CD14-positive monocyte (primary cell): ENCODE data around the gene CEACAM1. TPM values are rescaled to one million over a fixed set of nuclear protein-coding genes. Genes with fewer than 3 reads are reported as not detected.

Experiments
- DNase-seq, 3 donors: peaks; one replicate each; pipeline ENCODE4 v3.0.0-alpha.2; 2011 to 2022
- H2AFZ ChIP-seq: 2 replicates; pipeline ENCODE4 v1.6.0; 2012; ENCODE audit warnings: mild to moderate bottlenecking, low read depth, low read length, inconsistent platforms; ENCODE audit not compliant: insufficient read depth, poor library complexity, severe bottlenecking
- H3K27ac ChIP-seq, 2 donors: 1 replicate in 1 of 2; 2 replicates in 1 of 2; pipeline ENCODE4 v1.5.1; 2012 to 2013; ENCODE audit warnings: low read length in 2 of 2, control low read depth in 1 of 2, inconsistent platforms in 1 of 2, low read depth in 1 of 2, mild to moderate bottlenecking in 1 of 2
- H3K27me3 ChIP-seq, 2 donors: one replicate each; pipeline versions ENCODE4 v1.6.0 to v1.6.1; 2011 to 2013; ENCODE audit warnings: low read length in 2 of 2; ENCODE audit not compliant: control insufficient read depth in 2 of 2, insufficient read depth in 2 of 2
- H3K36me3 ChIP-seq, 2 donors: replicated peaks in 1 of 2; 1 replicate in 1 of 2; 2 replicates in 1 of 2; pipeline versions ENCODE4 v1.5.1 to v1.6.1; 2012 to 2013; ENCODE audit warnings: low read length in 2 of 2, control low read depth in 1 of 2, inconsistent platforms in 1 of 2, mild to moderate bottlenecking in 1 of 2; ENCODE audit not compliant: insufficient read depth in 2 of 2, control insufficient read depth in 1 of 2
- H3K4me1 ChIP-seq, 2 donors: 1 replicate in 1 of 2; 2 replicates in 1 of 2; pipeline versions ENCODE4 v1.5.1 to v1.6.1; 2012 to 2013; ENCODE audit warnings: low read length in 2 of 2, control low read depth in 1 of 2, inconsistent platforms in 1 of 2, mild to moderate bottlenecking in 1 of 2, moderate library complexity in 1 of 2; ENCODE audit not compliant: insufficient read depth in 2 of 2, control insufficient read depth in 1 of 2
- H3K4me2 ChIP-seq: replicated peaks from 2 replicates; pipeline ENCODE3; 2012; ENCODE audit warnings: low read length, moderate library complexity, mild to moderate bottlenecking; ENCODE audit not compliant: poor library complexity, severe bottlenecking; ENCODE audit errors: extremely low read depth
- H3K4me3 ChIP-seq, 3 experiments: fragments of 200-600 bp in 1 of 3; sonication (generic) in 1 of 3; replicated peaks in 1 of 3; 1 replicate in 2 of 3; 2 replicates in 1 of 3; pipeline ENCODE4 v1.5.1; 2011 to 2013; ENCODE audit warnings: low read length in 3 of 3, mild to moderate bottlenecking in 3 of 3, control low read depth in 2 of 3, low read depth in 2 of 3, inconsistent platforms in 1 of 3, moderate library complexity in 1 of 3
- H3K79me2 ChIP-seq: 2 replicates; pipeline ENCODE4 v1.6.0; 2012; ENCODE audit warnings: mild to moderate bottlenecking, control low read depth, inconsistent platforms, low read length, moderate library complexity; ENCODE audit not compliant: insufficient read depth
- H3K9ac ChIP-seq: 2 replicates; pipeline ENCODE4 v1.6.0; 2017; ENCODE audit warnings: low read length, mild to moderate bottlenecking; ENCODE audit not compliant: insufficient read depth, poor library complexity, severe bottlenecking
- H3K9me3 ChIP-seq, 2 donors: replicated peaks in 1 of 2; 1 replicate in 1 of 2; 2 replicates in 1 of 2; pipeline versions ENCODE4 v1.5.1 to v1.6.1; 2012 to 2013; ENCODE audit warnings: low read length in 2 of 2, control low read depth in 1 of 2; ENCODE audit not compliant: control insufficient read depth in 1 of 2, insufficient read depth in 1 of 2
- H4K20me1 ChIP-seq: 2 replicates; pipeline ENCODE4 v1.6.0; 2012; ENCODE audit warnings: mild to moderate bottlenecking, low read length, control low read depth, moderate library complexity; ENCODE audit not compliant: insufficient read depth
- H3K27ac Mint-ChIP-seq, 7 donors: one replicate each; pipeline ENCODE4 v1.8.0; 2020; ENCODE audit warnings: mild to moderate bottlenecking in 7 of 7, mixed read lengths in 7 of 7, moderate library complexity in 6 of 7, inconsistent platforms in 2 of 7
- H3K27me3 Mint-ChIP-seq, 3 donors: one replicate each; pipeline ENCODE4 v1.8.0; 2021 to 2022; ENCODE audit warnings: low read depth in 3 of 3, mild to moderate bottlenecking in 3 of 3, mixed read lengths in 3 of 3, moderate library complexity in 3 of 3, inconsistent platforms in 1 of 3
- H3K36me3 Mint-ChIP-seq, 2 donors: one replicate each; pipeline ENCODE4 v1.8.0; 2020; ENCODE audit warnings: mixed read lengths in 2 of 2, inconsistent platforms in 1 of 2, mild to moderate bottlenecking in 1 of 2
- H3K4me1 Mint-ChIP-seq: one replicate; pipeline ENCODE4 v1.8.0; 2020; ENCODE audit warnings: mild to moderate bottlenecking, mixed read lengths
- H3K4me3 Mint-ChIP-seq, 2 donors: one replicate each; pipeline ENCODE4 v1.8.0; 2020; ENCODE audit warnings: mild to moderate bottlenecking in 2 of 2, mixed read lengths in 2 of 2, moderate library complexity in 1 of 2
- H3K9me3 Mint-ChIP-seq, 7 donors: one replicate each; pipeline ENCODE4 v1.8.0; 2020 to 2022; ENCODE audit warnings: mixed read lengths in 7 of 7, mild to moderate bottlenecking in 6 of 7, moderate library complexity in 6 of 7, inconsistent platforms in 2 of 7
- CTCF ChIP-seq: fragments of 200-600 bp; IDR thresholded peaks from one replicate; pipeline ENCODE4 v1.8.0; 2022; ENCODE audit warnings: antibody characterized with exemption, mild to moderate bottlenecking
- WGBS: methylation state at CpG from one replicate; pipeline ENCODE4 v1.1.5; 2013; ENCODE audit warnings: missing lambda C conversion rate; ENCODE audit not compliant: insufficient coverage; 5-methylcytosine and 5-hydroxymethylcytosine counted together
- intact Hi-C, 2 donors: fragments of 100-400 bp; cut with micrococcal nuclease; formaldehyde crosslinking; loops; one replicate each; pipeline versions ENCODE4 v1.15.0 to v1.15.1; 2023
- polyA plus RNA-seq, 3 donors: library from polyadenylated mRNA; depleted of rRNA in 1 of 3; unstranded in 2 of 3; stranded (reverse) in 1 of 3; fragments of 300-500 nt in 2 of 3; fragments of >200 nt in 1 of 3; fragmentation: Illumina TruSeq in 2 of 3; gene quantifications; 1 replicate in 2 of 3; 2 replicates in 1 of 3; pipeline ENCODE4 v1.2.3, GENCODE V29; 2012 to 2021

The CEACAM1 gene
- polyA plus RNA-seq, 3 donors: 0.09 to 0.40 (median 0.22) TPM

- Histone ChIP-seq H4K20me1 (peaks cover 4% of the 10 kb centered on the region), H3K9ac (no peak overlapping the region), H3K9me3 (peaks cover 25% of the 10 kb centered on the region in 2 donors), H3K4me3 (peak overlapping the region in 1 of 3 experiments; percentile 58), H3K36me3 (no peaks in the 10 kb centered on the region), H3K27me3 (peaks cover 12 to 39% of the 10 kb centered on the region in 2 donors), H3K27ac (no peak overlapping the region), H2AFZ (no peak overlapping the region), H3K4me2 (peak overlapping the region; percentile 73), H3K79me2 (no peaks in the 10 kb centered on the region), H3K4me1 (peaks cover 44 to 46% of the 10 kb centered on the region in 2 donors)
- Mint-ChIP-seq H3K36me3 (peaks cover 10 to 12% of the 10 kb centered on the region in 2 donors), H3K4me1 (peaks cover 49% of the 10 kb centered on the region), H3K27ac (peak overlapping the region in 2 of 7 donors; percentile 33 to 66), H3K4me3 (peak overlapping the region in 1 of 2 donors; percentile 84), H3K9me3 (peaks cover 19 to 41% (median 35%) of the 10 kb centered on the region in 7 donors), H3K27me3 (peaks cover 52 to 84% (median 75%) of the 10 kb centered on the region in 3 donors)
- WGBS: 100% methylated on average over 3 of the region's 3 CpGs
- intact Hi-C loops: no loop called here
- TF ChIP-seq CTCF: no peak
- no peak for DNase-seq
These were observed 25.8 kb upstream of the CEACAM1 start for GRCh38 chr19:42554046-42554575.

GRCh38 chr19:42553292-42554045 lies 25.2 kb upstream of the CEACAM1 start:
- H3K36me3 Mint-ChIP-seq: peaks cover 11 to 12% of the 10 kb centered on the region in 2 donors
- Histone ChIP-seq H3K4me3 (peak overlapping the region in 1 of 3 experiments; percentile 58), H3K9ac (no peak overlapping the region), H3K27me3 (peaks cover 12 to 40% of the 10 kb centered on the region in 2 donors), H3K36me3 (no peaks in the 10 kb centered on the region), H2AFZ (no peak overlapping the region), H3K4me2 (peak overlapping the region; percentile 73), H4K20me1 (peaks cover 4% of the 10 kb centered on the region), H3K4me1 (peaks cover 44 to 46% of the 10 kb centered on the region in 2 donors), H3K9me3 (peaks cover 31% of the 10 kb centered on the region in 2 donors), H3K27ac (no peak overlapping the region), H3K79me2 (no peaks in the 10 kb centered on the region)
- intact Hi-C loops: no loop called here
- peaks cover 55 to 82% (median 77%) of the 10 kb centered on the region in 3 donors for H3K27me3 Mint-ChIP-seq
- H3K4me1 Mint-ChIP-seq: peaks cover 49% of the 10 kb centered on the region
- H3K9me3 Mint-ChIP-seq: peaks cover 22 to 47% (median 41%) of the 10 kb centered on the region in 7 donors
- no peak for TF ChIP-seq CTCF
- 29% methylated on average over 3 of the region's 8 CpGs for WGBS
- H3K4me3 Mint-ChIP-seq: peak overlapping the region; percentile 12 to 84
- peak; percentile 53 to 70 (median 68) for DNase-seq
- peak overlapping the region in 4 of 7 donors; percentile 6 to 73 (median 56) for H3K27ac Mint-ChIP-seq
